HG02884 (cell line): ENCODE data around the gene DENND1B.

ENCODE experiments used
- ATAC-seq: cut with Tn5 transposase; IDR thresholded peaks from one replicate; pipeline ENCODE4 v1.9.1; 2021; ENCODE audit warnings: mild to moderate bottlenecking, moderate library complexity; ENCODE audit not compliant: unreplicated experiment

The DENND1B gene

GRCh38 chr1:197686702-197687355 is 88.5 kb downstream of the DENND1B start:
- no peak for ATAC-seq

- no peak for ATAC-seq
Observed at GRCh38 chr1:197686231-197686630, 89.0 kb downstream of the DENND1B start.

DNA sequence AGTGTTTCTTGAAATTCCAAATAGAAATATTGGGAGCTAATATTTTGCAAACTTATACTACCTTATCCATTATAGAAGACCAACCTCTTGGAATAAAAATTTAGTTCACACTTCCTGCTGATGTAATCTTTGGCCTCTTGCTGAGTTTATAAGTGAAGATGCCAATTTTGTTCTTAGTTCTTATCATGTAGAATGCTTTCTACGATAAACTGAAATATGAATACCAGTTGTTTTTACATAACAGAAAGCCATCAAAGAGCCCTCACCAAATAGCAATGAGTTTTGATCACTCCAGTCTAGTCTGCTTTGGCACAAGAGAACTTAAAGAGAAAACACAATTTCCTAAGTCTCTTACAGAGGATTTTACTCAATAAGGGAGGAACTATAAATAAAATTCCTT is 89.5 kb downstream of the DENND1B start:
- no peak for ATAC-seq

- ATAC-seq = no peak
Observed at GRCh38 chr1:197683895-197684553, 91.3 kb downstream of the DENND1B start.

GRCh38 chr1:197683280-197683679 is 92.0 kb downstream of the DENND1B start:
- no peak for ATAC-seq

DNA sequence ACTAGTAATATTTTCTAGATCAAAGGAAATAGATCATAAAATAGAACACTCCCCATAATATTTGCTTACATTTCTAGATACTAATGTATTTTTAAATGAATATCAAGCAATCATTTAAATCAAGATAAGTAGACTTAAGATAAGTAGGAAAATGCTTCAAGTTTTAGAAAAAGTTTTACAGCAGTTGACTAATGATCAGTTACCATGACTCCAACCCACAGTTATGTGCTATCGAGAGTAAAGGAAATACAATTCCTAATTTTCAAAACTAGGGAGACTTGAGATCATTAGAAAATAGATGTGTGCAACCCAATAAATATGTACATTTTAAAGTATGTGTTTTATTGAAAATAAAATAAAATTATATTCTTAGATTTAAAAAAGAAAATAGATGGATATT is 95.0 kb downstream of the DENND1B start:
- no peak for ATAC-seq

DNA sequence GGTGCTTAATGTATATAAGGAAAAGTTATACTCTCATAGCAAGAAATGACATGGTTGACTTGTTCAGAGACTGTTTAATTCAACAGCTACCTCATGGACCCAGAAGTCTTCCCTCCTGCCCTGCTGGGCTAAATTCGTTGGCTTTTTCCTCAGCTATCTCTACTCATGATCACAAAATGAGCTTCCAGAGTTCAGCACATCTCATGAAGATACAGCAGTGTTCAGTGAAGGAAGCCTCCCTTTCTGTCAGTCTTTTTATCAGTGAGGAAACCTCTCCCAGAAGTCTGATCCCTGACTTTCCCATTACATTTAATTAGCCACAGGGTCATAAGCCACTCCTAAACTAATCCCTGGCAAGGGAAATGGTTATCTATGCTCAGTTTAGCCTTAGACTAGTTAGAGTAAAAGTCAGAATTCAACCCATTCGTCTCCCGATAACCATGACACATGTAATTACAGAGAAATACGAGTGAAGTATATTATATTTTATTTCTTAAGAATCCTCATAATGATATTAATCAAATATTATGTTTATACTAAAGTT is 97.5 kb downstream of the DENND1B start:
- ATAC-seq = no peak

DNA sequence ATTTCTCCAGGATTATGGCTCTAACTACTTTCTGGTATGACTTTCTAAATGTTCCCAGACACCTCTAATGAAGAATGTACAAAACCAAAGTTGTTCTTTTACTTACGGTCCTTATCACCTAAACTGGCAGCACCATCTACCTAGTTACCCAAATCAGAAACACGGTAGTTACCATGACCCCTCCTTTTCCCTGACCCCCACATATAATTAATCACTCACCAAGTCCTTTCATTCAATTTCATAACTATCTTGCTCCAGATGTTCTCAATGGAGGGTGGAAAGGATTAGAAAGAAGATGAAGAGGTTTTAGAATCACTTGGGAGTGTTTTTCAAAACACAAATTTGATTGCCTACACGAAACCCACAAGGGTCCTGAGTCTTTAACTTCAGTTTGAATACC is 98.0 kb downstream of the DENND1B start:
- ATAC-seq = no peak

DNA sequence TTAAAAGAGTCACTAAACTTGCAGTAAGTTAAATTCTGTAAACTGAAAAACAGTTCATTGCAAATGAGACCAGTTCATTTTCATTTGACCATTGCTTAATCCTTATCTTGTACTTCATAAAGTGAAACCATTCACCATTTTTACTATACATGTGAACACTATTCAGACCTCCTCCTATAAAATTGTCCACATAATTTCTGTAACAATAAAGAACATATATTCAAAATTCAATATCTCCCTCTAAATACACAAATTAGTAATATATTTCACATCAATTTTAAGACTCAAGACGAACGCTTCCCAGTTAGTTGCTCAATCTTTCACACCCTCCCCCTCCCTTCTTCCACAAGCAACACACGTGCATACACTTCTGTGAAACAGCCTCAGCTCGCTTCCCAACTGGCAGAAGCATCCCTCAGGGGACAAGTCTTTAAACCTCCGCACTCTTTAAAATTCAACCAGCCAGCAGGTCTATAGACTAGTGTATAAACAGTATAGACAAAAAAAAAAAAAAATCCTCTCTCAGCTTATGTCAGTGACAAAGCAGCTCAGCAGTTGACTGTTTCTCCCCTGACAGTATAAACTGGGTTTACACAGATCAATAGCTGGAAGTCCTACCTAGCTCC is 99.6 kb downstream of the DENND1B start:
- no peak for ATAC-seq

DNA sequence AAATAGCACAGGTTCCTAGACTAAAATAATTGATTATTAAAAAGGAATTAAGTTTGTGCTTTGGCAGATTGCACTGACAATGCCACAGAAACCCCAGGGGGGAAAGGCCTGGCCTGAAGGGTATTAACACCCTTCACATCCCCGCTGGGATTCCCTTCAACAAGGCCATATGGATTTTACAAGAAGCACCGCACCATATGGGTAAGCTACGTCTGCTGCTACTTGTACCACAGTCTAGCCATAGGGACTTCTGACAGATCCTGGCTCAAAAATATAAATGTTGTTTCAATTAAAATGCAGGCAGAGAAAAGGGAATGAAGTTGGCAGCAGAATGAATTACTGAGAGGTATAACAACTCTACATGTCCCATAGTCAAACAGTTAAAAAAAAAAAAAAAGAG is 101.0 kb downstream of the DENND1B start:
- ATAC-seq = no peak

GRCh38 chr1:197673292-197673691 is 102.0 kb downstream of the DENND1B start:
- ATAC-seq = no peak

DNA sequence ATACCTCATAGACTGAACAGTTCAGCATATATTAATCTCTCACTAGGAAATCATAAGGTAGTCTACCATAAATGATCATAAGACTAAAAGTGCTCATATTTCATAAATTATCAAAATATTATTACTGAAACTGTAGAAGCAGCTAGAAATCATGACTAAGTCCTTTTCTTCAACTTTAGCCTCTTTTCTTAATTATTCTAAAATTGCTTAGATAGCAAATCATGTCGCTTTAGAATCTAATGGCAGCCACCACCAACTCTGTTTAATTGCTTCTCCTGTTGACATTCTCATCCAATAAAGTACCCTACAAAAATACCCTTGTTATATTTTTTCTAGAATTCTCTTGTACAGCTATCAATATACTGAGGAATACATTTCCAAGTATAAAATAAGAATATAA is 102.9 kb downstream of the DENND1B start:
- ATAC-seq = no peak

DNA sequence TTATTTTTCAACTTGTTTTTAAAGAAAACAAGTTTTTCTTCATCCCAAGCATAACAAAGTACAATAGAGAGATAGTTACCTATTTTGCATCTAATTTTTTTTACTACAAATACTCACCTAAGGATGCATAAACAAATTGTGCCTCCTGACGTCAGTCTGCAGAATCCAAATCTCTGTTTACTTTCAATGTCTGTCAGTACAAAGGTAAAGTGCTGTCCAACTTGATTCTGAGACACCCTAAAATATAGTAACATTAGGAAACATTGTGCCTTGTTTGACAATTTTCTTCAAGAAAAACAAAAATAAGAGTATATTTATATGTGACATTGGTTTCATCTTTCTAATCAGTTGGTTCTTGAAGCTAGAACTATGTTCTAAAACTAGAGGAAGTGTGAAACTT is 103.4 kb downstream of the DENND1B start:
- no peak for ATAC-seq

DNA sequence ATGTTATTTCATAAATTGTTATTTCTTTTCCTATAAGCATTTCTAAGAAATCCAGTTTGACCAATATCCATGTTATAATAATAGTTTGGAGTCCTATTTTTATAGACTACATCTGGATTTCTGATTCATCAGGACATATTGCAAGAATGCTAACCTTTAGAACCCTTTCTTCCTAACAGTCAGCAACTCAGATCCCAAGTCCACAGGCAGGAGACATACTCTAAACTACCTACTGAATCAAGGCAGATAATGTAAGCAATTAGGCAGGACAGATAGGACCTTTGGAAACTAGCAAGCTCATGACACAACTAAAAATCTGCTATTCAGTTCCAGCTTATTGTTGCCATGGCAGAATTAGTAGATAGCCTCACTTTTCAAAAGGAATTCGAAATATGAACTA is 104.1 kb downstream of the DENND1B start:
- no peak for ATAC-seq

DNA sequence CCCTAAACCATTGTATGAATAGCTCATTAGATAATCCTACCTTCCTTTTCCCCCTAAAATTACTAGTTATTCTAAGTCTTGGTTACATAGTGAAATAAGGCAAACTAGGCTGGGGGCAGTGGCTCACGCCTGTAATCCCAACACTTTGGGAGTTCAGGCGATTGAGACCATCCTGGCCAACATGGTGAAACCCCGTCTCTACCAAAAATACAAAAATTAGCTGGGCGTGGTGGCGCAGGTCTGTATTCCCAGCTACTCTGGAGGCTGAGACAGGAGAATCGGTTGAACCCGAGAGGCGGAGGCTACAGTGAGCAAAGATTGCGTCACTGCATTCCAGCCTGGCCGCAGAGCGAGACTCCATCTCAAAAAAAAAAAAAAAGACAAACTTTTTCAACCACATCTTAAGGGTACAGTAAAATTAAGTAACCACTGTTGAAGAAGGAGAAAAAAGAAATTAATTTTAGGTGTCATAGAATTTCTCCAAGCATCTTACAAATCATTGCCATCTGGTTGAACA is 108.5 kb downstream of the DENND1B start:
- ATAC-seq = no peak

GRCh38 chr1:197664391-197664790 is 110.9 kb downstream of the DENND1B start:
- no peak for ATAC-seq

GRCh38 chr1:197663162-197663953 is 111.9 kb downstream of the DENND1B start:
- ATAC-seq = no peak

DNA sequence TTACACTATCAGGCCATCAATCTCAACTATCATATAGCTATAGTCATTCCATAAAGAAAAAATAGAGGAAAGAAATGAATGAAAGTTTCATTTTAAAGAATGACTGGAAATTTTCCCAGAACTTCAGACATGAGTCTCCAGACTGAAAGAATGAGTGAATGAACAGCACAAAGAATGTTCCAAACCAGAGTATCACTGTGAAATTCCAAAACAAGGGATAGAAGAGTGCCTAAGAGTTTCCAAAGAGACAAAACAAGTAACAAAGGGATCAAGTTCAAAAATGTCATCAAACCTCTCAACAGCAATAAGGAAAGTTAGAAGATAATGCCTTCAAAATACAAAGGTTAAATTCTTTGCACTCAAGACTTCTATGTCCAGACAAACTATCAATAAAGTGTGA is 114.9 kb downstream of the DENND1B start:
- no peak for ATAC-seq

- no peak for ATAC-seq
Observed at GRCh38 chr1:197659171-197659570, 116.1 kb downstream of the DENND1B start.

- ATAC-seq = no peak
Observed at GRCh38 chr1:197649188-197649587, 126.1 kb downstream of the DENND1B start.

DNA sequence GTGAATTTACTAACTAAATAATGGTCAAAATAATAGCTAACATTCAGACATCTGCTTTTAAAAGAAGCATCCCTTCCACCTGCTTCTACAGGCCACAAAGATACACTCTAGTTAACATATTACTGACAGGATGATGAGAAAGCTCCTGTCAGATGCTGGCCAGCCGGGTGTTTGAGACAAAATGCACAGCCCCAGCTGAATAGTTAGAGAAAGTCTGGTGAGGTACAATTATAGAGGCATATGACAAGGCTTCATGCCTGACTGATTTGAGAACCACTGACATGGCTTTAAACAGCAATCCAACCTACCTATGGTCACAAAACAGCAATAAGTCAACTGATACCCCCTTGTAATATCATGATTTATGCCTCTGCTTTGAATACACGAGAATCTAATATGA is 137.0 kb downstream of the DENND1B start:
- ATAC-seq = no peak
